Uterus (tissue), 2 donors: Measurements from ENCODE around the gene BECN2.

Experiments used
- CTCF ChIP-seq, 4 experiments: fragments of 200-600 bp in 2 of 4; fragments of 450-650 bp in 2 of 4; sonication (generic) in 2 of 4; IDR thresholded peaks; one replicate each; pipeline ENCODE4 v1.5.1; 2016 to 2019; ENCODE audit warnings: antibody characterized with exemption in 4 of 4, mild to moderate bottlenecking in 2 of 4, moderate library complexity in 1 of 4
- POLR2A ChIP-seq, 2 donors: fragments of 450-650 bp; IDR thresholded peaks; one replicate each; pipeline ENCODE4 v1.6.1; 2016; ENCODE audit warnings: antibody characterized with exemption in 2 of 2, mild to moderate bottlenecking in 1 of 2, moderate library complexity in 1 of 2

DNA sequence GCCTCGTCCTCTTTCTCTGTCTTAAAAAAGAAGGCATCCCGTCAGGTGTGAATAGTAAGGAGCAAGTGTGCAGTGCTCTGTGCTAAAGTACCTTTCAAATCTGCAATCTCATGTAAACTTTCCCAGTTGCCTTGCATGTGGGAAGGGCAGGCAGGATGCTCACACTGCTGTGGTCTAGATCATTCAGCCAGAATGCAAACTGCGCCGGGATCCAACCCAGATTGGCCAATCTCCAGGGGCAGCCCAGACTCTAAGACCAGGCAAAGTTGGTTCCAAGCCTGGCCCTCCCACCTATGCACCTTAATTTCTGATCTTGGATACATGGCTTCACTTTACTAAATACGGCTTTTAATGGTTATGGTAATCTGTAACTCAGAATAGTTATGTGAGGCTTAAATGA is 44.5 kb downstream of the BECN2 start:
- TF ChIP-seq POLR2A (IDR thresholded peaks at IDR 0.05), result no peak
- TF ChIP-seq CTCF (IDR thresholded peaks at IDR 0.05), result no peak
